LNCaP clone FGC (cell line): Measurements from ENCODE around the gene THBS2.

ENCODE experiments used
- DNase-seq: peaks from one replicate; pipeline ENCODE4 v3.0.0-alpha.2; 2011; ENCODE audit warnings: low read depth
- H3K4me3 ChIP-seq: 2 replicates; pipeline ENCODE4 v1.5.1; 2011; ENCODE audit warnings: mild to moderate bottlenecking, low read depth, low read length, control low read depth
- TF ChIP-seq, protein P1 (sequence below): IDR thresholded peaks from 2 replicates; pipeline ENCODE4 v1.5.1; 2012; ENCODE audit warnings: mild to moderate bottlenecking; ENCODE audit not compliant: control insufficient read depth, insufficient read depth; ENCODE audit errors: extremely low read depth

THBS2 gene

DNA sequence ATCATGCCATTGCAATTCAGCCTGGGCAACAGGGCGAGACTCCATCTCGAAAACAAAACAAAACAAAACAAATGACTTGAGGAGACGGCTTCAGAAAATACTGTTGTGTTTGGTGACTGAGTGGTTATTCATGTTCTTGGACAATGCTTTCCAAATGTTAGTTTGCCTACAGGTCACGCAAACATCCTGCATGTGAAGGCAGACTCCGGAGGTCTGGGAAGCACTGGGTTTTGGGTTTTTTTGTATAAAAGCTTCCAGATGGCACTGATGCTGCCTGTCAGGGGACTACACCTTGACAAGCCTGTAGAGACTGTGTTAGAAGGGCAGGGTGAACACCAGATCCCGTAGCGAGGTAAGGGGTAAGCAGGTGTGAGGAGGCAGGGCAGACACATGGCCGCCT lies 81.7 kb downstream of the THBS2 start:
- no peak for DNase-seq
- TF ChIP-seq, protein P1, sequence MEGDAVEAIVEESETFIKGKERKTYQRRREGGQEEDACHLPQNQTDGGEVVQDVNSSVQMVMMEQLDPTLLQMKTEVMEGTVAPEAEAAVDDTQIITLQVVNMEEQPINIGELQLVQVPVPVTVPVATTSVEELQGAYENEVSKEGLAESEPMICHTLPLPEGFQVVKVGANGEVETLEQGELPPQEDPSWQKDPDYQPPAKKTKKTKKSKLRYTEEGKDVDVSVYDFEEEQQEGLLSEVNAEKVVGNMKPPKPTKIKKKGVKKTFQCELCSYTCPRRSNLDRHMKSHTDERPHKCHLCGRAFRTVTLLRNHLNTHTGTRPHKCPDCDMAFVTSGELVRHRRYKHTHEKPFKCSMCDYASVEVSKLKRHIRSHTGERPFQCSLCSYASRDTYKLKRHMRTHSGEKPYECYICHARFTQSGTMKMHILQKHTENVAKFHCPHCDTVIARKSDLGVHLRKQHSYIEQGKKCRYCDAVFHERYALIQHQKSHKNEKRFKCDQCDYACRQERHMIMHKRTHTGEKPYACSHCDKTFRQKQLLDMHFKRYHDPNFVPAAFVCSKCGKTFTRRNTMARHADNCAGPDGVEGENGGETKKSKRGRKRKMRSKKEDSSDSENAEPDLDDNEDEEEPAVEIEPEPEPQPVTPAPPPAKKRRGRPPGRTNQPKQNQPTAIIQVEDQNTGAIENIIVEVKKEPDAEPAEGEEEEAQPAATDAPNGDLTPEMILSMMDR = no peak
- H3K4me3 ChIP-seq = no peak overlapping the region

DNA sequence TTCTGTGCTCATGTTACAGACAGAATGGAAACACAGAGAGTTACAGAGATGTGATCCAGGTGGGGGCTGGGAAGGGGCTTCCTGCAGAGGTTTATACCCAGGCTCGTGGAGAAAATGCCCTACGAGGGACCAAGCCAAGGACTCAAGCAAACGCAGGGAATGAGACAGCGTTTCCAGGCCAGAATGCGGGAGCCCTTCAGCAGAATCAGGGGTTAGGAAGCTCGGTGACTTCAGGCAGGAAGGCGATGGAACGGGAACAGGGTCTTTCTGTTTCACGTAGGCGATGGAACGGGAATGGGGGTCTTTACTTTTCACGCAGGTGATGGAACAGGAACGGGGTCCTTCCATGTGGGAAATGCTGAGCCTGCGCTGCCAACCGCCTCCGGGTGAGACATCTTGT lies 82.6 kb downstream of the THBS2 start:
- no peak for DNase-seq
- TF ChIP-seq, protein P1 = no peak
- no peak overlapping the region for H3K4me3 ChIP-seq

DNA sequence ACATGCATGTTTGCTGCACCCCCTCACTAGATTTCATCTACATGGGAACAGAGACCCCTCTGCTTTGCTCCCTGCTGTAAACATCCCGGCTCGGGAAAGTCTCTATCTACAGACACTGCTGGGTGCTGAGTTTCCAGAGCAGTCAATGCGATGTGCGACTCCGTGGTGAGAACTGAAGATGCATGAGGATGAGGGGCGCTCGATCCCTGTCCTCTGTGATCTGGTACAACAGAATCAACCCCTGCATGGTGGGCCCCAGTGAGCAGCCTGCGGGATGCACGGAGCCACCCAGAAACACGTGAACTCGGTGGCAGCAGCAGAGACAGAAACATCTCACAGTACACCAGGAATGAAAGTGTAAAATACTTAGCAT lies 83.1 kb downstream of the THBS2 start:
- no peak for DNase-seq
- TF ChIP-seq, protein P1 = no peak
- H3K4me3 ChIP-seq = no peak overlapping the region

DNA sequence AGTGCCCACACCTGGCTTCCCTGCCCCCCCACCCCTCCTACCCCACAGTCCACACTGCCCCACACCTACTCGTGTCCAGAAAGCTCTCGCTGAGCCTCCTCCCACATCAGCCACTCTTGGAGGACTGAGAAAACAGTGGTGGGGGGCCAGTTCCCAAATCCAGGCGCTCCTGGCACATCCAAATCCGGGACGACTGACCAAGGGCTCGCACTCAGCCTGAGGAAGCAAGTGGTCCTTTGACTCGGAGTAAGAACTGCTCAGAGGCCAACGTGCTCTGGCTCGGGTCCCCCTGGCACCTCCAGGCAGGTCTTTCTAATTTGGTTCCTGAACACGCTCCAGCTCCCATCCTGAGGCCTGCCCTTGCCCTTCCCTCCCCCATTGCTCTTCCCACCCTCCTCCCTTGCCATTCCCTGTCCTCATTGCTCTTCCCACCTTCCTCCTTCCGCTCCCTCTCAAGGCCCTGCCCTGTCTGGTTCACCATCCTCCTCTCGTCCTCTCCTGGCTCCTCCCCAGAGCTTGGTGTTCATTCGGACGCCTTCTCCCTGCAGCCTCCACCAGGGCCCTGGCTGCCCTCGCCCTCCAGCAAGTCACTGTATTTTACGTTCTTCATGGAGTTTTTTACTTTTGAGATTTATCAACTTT lies 83.6 kb downstream of the THBS2 start:
- H3K4me3 ChIP-seq = no peak overlapping the region
- DNase-seq = no peak
- TF ChIP-seq, protein P1 = no peak

DNA sequence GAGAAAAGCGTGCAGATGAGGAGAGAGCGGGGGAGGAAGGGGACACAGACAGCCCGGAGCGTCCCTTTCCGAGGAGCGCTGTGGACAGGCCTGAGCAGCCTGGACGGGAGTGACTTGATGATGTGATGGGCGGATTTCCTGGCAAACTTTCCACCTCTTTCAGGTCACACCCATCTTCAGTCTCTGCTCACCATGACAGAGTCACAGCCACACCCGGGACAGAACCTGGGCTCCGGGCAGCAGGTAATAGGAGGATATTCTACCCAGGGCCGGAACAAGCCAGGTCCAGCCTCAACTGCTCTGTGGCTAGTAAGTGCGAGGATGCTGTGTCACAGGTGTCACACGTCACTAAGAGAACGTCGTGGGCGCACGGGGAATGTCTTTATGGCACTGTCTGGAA lies 84.3 kb downstream of the THBS2 start:
- DNase-seq = no peak
- H3K4me3 ChIP-seq = no peak overlapping the region
- TF ChIP-seq, protein P1 = no peak

DNA sequence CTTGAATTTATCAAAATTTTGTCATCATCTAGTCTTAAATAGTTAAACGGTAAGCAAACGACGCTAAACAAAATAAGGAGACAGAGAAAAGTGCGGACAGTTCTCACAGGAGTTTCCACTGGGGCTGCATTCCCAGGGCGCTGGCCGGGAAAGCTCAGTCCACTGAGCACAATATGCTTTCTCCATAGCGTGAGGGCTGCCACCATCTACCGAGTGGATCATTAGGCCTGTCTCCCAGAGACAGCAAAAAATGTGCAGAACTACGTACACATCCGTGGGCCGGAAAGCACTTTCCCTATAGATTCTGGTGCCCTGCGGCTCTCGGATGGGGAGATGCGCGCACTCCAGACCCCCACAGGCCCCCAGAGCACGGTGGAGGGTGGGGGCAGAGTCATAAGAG lies 84.9 kb downstream of the THBS2 start:
- H3K4me3 ChIP-seq = no peak overlapping the region
- DNase-seq = no peak
- TF ChIP-seq, protein P1 = no peak

DNA sequence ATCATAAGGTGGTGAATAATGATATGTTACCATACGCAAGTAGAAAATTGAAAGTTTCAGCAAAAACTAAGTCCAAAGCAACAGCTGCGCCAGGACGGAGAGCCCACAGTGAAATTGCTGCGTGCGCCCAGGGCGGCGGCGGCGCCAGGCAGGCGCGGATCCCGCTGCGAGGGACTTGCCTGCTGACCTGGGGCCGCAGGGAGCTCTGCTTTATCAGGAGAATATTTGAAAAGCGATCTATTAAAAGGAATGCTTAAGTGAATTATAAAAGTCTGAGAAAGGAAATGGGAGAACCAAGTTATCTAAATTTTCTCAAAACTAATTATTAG lies 85.4 kb downstream of the THBS2 start:
- H3K4me3 ChIP-seq = no peak overlapping the region
- TF ChIP-seq, protein P1 = no peak
- no peak for DNase-seq
